ENCODE results near the gene HNMT.

DNA sequence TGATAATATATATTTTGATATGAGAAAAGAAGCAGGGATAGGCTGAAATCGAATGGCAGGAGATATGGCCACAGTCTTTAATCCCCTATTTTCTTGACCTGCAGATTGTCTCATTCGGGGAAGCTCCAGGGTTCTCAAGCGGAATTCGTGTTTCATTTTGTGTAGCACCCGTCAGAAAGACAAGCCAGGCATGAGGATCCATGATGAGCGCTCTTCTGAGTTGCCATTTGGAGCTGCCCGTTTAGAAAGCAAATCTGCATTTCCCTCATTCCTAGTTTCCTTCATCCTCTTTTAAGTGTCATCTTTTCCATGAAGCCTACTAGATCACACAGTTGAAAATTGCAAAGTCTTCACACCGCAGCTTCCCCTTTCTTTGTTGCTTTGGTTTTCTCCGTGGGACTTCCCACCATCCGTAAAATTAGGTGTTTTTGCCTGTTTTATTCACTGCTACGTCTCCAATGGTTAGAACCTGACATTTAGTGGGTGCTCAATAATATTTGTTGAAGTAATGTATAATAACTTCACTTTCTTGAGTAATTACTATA is 16.9 kb downstream of the HNMT start:
- TF ChIP-seq CTCF (IDR thresholded peaks at IDR 0.05) (no peak), POLR2A (IDR thresholded peaks at IDR 0.05) (no peak), EP300 (IDR thresholded peaks at IDR 0.05) (no peak)

Data from ovary (tissue), 3 donors.